K562 (cell line): ENCODE data around the gene SHISA9. TPM values are rescaled to one million over a fixed set of nuclear protein-coding genes. Genes with fewer than 3 reads are reported as not detected.
A peak's percentile ranks its signal among the peaks of the same experiment; 100 is the strongest.

Experiments
- ATF3 ChIP-seq, 2 experiments: fragments of 450-650 bp in 1 of 2; sonication (generic) in 1 of 2; formaldehyde crosslinking in 1 of 2; IDR thresholded peaks in 1 of 2; conservative IDR thresholded peaks in 1 of 2; 2 replicates each; pipeline versions ENCODE4 v1.6.1 to v1.8.1; 2016 to 2023; ENCODE audit warnings: mild to moderate bottlenecking in 2 of 2, moderate library complexity in 2 of 2, inconsistent platforms in 1 of 2, missing genetic modification reagents in 1 of 2
- ATF7 ChIP-seq: fragments of 450-650 bp; IDR thresholded peaks from 2 replicates; pipeline ENCODE4 v1.7.1; 2014; ENCODE audit warnings: mild to moderate bottlenecking, moderate library complexity
- BRD9 ChIP-seq: fragments of 450-650 bp; IDR thresholded peaks from 2 replicates; pipeline ENCODE4 v1.6.1; 2018; ENCODE audit warnings: low read depth; ENCODE audit not compliant: partially characterized antibody
- HOXB6 ChIP-seq: fragments of 250-450 bp; sonication (Bioruptor Pico); IDR thresholded peaks from 2 replicates; pipeline ENCODE4 v1.5.1; 2022; ENCODE audit warnings: mild to moderate bottlenecking, borderline replicate concordance
- JUN ChIP-seq, 2 experiments: sonication (generic) in 1 of 2; formaldehyde crosslinking in 1 of 2; IDR thresholded peaks; 2 replicates each; pipeline versions ENCODE4 v1.6.1 to v1.8.0; 2012 to 2022; ENCODE audit warnings: borderline replicate concordance in 2 of 2, mild to moderate bottlenecking in 2 of 2, improper control_type of control experiment in 1 of 2, low read depth in 1 of 2, low read length in 1 of 2, missing genetic modification reagents in 1 of 2
- JUNB ChIP-seq: fragments of 450-650 bp; formaldehyde crosslinking; conservative IDR thresholded peaks from 2 replicates; pipeline ENCODE4 v1.4.0; 2020; ENCODE audit warnings: mild to moderate bottlenecking
- JUND ChIP-seq, 2 experiments: IDR thresholded peaks; 2 replicates in 1 of 2; 3 replicates in 1 of 2; pipeline ENCODE4 v1.6.1; 2011; ENCODE audit warnings: borderline replicate concordance in 2 of 2, low read depth in 2 of 2, low read length in 2 of 2, improper control_type of control experiment in 1 of 2, missing biosample characterization in 1 of 2, missing genetic modification characterization in 1 of 2, missing genetic modification reagents in 1 of 2
- MAX ChIP-seq: sonication (generic); formaldehyde crosslinking; IDR thresholded peaks from 2 replicates; pipeline ENCODE4 v1.9.0; 2022; ENCODE audit warnings: mild to moderate bottlenecking, missing genetic modification reagents
- MIER1 ChIP-seq: fragments of 450-650 bp; IDR thresholded peaks from 2 replicates; pipeline ENCODE4 v1.6.1; 2016; ENCODE audit warnings: antibody characterized with exemption, mild to moderate bottlenecking, low read depth
- TAF9B ChIP-seq: fragments of 450-650 bp; IDR thresholded peaks from 2 replicates; pipeline ENCODE4 v1.6.1; 2018; ENCODE audit warnings: mild to moderate bottlenecking; ENCODE audit not compliant: partially characterized antibody
- WHSC1 ChIP-seq: IDR thresholded peaks from one replicate; pipeline ENCODE4 v1.6.1; 2012; ENCODE audit warnings: low read length, control low read depth, inconsistent platforms
- polyA plus RNA-seq, 8 experiments: library from polyadenylated mRNA; depleted of rRNA in 4 of 8; stranded (reverse) in 5 of 8; unstranded in 3 of 8; fragments of >200 nt; fragmentation: Nextera tagmentation in 2 of 8; fragmentation: Illumina TruSeq in 1 of 8; extraction: Ambion mirVana in 2 of 8; extraction: Trizol in 1 of 8; gene quantifications; 2 replicates each; pipeline versions ENCODE4 v1.2.1 to v1.2.3, GENCODE V29; 2011 to 2014; ENCODE audit warnings: inconsistent platforms in 1 of 8, missing spikeins in 1 of 8
- total RNA-seq, 7 experiments: library from RNA; depleted of rRNA in 6 of 7; stranded (reverse); fragments of >200 nt in 6 of 7; fragmentation: Illumina TruSeq in 2 of 7; extraction: Trizol in 2 of 7; gene quantifications; 2 replicates each; pipeline versions ENCODE4 v1.2.1 to v1.2.3, GENCODE V29; 2011 to 2021; ENCODE audit warnings: low replicate concordance in 1 of 7
- TF ChIP-seq, protein P1 (sequence below): fragments of 200-600 bp; sonication (generic); IDR thresholded peaks from one replicate; pipeline ENCODE4 v1.6.1; 2012; ENCODE audit warnings: mild to moderate bottlenecking, low read depth, low read length, inconsistent platforms

Gene SHISA9
- total and polyA plus RNA-seq, 9 of the 15 experiments (the other 6 are each of a cell fraction or from before 2014, with no cell fraction given) = under 0.01 to 0.16 (median 0.01) TPM; not detected in 6

- TF ChIP-seq, protein P1, sequence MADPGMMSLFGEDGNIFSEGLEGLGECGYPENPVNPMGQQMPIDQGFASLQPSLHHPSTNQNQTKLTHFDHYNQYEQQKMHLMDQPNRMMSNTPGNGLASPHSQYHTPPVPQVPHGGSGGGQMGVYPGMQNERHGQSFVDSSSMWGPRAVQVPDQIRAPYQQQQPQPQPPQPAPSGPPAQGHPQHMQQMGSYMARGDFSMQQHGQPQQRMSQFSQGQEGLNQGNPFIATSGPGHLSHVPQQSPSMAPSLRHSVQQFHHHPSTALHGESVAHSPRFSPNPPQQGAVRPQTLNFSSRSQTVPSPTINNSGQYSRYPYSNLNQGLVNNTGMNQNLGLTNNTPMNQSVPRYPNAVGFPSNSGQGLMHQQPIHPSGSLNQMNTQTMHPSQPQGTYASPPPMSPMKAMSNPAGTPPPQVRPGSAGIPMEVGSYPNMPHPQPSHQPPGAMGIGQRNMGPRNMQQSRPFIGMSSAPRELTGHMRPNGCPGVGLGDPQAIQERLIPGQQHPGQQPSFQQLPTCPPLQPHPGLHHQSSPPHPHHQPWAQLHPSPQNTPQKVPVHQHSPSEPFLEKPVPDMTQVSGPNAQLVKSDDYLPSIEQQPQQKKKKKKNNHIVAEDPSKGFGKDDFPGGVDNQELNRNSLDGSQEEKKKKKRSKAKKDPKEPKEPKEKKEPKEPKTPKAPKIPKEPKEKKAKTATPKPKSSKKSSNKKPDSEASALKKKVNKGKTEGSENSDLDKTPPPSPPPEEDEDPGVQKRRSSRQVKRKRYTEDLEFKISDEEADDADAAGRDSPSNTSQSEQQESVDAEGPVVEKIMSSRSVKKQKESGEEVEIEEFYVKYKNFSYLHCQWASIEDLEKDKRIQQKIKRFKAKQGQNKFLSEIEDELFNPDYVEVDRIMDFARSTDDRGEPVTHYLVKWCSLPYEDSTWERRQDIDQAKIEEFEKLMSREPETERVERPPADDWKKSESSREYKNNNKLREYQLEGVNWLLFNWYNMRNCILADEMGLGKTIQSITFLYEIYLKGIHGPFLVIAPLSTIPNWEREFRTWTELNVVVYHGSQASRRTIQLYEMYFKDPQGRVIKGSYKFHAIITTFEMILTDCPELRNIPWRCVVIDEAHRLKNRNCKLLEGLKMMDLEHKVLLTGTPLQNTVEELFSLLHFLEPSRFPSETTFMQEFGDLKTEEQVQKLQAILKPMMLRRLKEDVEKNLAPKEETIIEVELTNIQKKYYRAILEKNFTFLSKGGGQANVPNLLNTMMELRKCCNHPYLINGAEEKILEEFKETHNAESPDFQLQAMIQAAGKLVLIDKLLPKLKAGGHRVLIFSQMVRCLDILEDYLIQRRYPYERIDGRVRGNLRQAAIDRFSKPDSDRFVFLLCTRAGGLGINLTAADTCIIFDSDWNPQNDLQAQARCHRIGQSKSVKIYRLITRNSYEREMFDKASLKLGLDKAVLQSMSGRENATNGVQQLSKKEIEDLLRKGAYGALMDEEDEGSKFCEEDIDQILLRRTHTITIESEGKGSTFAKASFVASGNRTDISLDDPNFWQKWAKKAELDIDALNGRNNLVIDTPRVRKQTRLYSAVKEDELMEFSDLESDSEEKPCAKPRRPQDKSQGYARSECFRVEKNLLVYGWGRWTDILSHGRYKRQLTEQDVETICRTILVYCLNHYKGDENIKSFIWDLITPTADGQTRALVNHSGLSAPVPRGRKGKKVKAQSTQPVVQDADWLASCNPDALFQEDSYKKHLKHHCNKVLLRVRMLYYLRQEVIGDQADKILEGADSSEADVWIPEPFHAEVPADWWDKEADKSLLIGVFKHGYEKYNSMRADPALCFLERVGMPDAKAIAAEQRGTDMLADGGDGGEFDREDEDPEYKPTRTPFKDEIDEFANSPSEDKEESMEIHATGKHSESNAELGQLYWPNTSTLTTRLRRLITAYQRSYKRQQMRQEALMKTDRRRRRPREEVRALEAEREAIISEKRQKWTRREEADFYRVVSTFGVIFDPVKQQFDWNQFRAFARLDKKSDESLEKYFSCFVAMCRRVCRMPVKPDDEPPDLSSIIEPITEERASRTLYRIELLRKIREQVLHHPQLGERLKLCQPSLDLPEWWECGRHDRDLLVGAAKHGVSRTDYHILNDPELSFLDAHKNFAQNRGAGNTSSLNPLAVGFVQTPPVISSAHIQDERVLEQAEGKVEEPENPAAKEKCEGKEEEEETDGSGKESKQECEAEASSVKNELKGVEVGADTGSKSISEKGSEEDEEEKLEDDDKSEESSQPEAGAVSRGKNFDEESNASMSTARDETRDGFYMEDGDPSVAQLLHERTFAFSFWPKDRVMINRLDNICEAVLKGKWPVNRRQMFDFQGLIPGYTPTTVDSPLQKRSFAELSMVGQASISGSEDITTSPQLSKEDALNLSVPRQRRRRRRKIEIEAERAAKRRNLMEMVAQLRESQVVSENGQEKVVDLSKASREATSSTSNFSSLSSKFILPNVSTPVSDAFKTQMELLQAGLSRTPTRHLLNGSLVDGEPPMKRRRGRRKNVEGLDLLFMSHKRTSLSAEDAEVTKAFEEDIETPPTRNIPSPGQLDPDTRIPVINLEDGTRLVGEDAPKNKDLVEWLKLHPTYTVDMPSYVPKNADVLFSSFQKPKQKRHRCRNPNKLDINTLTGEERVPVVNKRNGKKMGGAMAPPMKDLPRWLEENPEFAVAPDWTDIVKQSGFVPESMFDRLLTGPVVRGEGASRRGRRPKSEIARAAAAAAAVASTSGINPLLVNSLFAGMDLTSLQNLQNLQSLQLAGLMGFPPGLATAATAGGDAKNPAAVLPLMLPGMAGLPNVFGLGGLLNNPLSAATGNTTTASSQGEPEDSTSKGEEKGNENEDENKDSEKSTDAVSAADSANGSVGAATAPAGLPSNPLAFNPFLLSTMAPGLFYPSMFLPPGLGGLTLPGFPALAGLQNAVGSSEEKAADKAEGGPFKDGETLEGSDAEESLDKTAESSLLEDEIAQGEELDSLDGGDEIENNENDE = no peak
- TF ChIP-seq MAX (CRISPR knock-in tag) (no peak), JUN (IDR thresholded peaks at IDR 0.05; ENCODE audit: borderline replicate concordance, low read depth, low read length) (no peak), JUN (CRISPR knock-in tag; IDR thresholded peaks at IDR 0.05; ENCODE audit: borderline replicate concordance) (no peak), WHSC1 (no peak), JUND (IDR thresholded peaks at IDR 0.05; ENCODE audit: borderline replicate concordance, low read depth, low read length) (no peak), JUND (tag; IDR thresholded peaks at IDR 0.05; ENCODE audit: borderline replicate concordance, low read depth, low read length) (peak; percentile 52; the same call in 1 of the 3 replicates), MIER1 (no peak), ATF7 (peak; percentile 81), HOXB6 (no peak), TAF9B (no peak), BRD9 (no peak), JUNB (CRISPR knock-in tag) (0 out of 2 replicates have a peak, but pooled peaks have one; percentile 31), ATF3 (IDR thresholded peaks at IDR 0.05) (peak; percentile 74), ATF3 (CRISPR knock-in tag; conservative IDR thresholded peaks at IDR 0.05) (no peak)
Measured at GRCh38 chr16:12999368-12999767, 98.0 kb downstream of the SHISA9 start (continued).
